H9 (cell line): Measurements from ENCODE around the gene FRMD1. TPM values are rescaled to one million over a fixed set of nuclear protein-coding genes. Genes with fewer than 3 reads are reported as not detected.

ENCODE experiments used
- DNase-seq: peaks from one replicate; pipeline ENCODE4 v3.0.0-alpha.2; 2017
- H2AFZ ChIP-seq: one replicate; pipeline ENCODE4 v1.6.1; 2013; ENCODE audit warnings: mild to moderate bottlenecking, low read length, control low read depth, moderate library complexity
- H2AK5ac ChIP-seq: 2 replicates; pipeline ENCODE4 v1.6.1; 2013; ENCODE audit warnings: low read length, control low read depth, mixed read lengths; ENCODE audit not compliant: insufficient read length
- H2BK120ac ChIP-seq: one replicate; pipeline ENCODE4 v1.6.1; 2013; ENCODE audit warnings: low read depth, mild to moderate bottlenecking, low read length, control low read depth, inconsistent platforms; ENCODE audit not compliant: poor library complexity, severe bottlenecking
- H2BK12ac ChIP-seq: 2 replicates; pipeline ENCODE4 v1.6.1; 2013; ENCODE audit warnings: low read length, control low read depth, mixed read lengths, low read depth; ENCODE audit not compliant: insufficient read length
- H2BK15ac ChIP-seq: 2 replicates; pipeline ENCODE4 v1.6.1; 2013; ENCODE audit warnings: low read depth, low read length, control low read depth
- H2BK20ac ChIP-seq: one replicate; pipeline ENCODE4 v1.6.1; 2013; ENCODE audit warnings: low read depth, mild to moderate bottlenecking, low read length, control low read depth, inconsistent platforms; ENCODE audit not compliant: poor library complexity, severe bottlenecking
- H2BK5ac ChIP-seq: 2 replicates; pipeline ENCODE4 v1.6.1; 2013; ENCODE audit warnings: low read length, control low read depth, mixed read lengths; ENCODE audit not compliant: insufficient read length
- H3K14ac ChIP-seq: 2 replicates; pipeline ENCODE4 v1.6.1; 2013; ENCODE audit warnings: low read length, control low read depth; ENCODE audit not compliant: insufficient read depth
- H3K18ac ChIP-seq: 2 replicates; pipeline ENCODE4 v1.6.1; 2013; ENCODE audit warnings: low read depth, mild to moderate bottlenecking, mixed read lengths, low read length, control low read depth; ENCODE audit not compliant: insufficient read length
- H3K23ac ChIP-seq: 2 replicates; pipeline ENCODE4 v1.6.1; 2013; ENCODE audit warnings: low read length, control low read depth, mixed read lengths, low read depth; ENCODE audit not compliant: insufficient read length
- H3K23me2 ChIP-seq: 2 replicates; pipeline ENCODE4 v1.6.1; 2013; ENCODE audit warnings: low read depth, mild to moderate bottlenecking, mixed read lengths, low read length, control low read depth; ENCODE audit not compliant: insufficient read length, poor library complexity, severe bottlenecking
- H3K27ac ChIP-seq: 2 replicates; pipeline ENCODE4 v1.5.1; 2013; ENCODE audit warnings: low read length, control low read depth, mixed read lengths, low read depth; ENCODE audit not compliant: insufficient read length
- H3K27me3 ChIP-seq: 2 replicates; pipeline ENCODE4 v1.6.1; 2013; ENCODE audit warnings: low read length, control low read depth, inconsistent platforms; ENCODE audit not compliant: insufficient read depth
- H3K4ac ChIP-seq: 2 replicates; pipeline ENCODE4 v1.6.1; 2013; ENCODE audit warnings: low read depth, mild to moderate bottlenecking, control low read depth, inconsistent platforms, low read length, moderate library complexity
- H3K4me1 ChIP-seq: 2 replicates; pipeline ENCODE4 v1.6.1; 2013; ENCODE audit warnings: low read length, control low read depth, inconsistent platforms; ENCODE audit not compliant: insufficient read depth
- H3K4me2 ChIP-seq: 2 replicates; pipeline ENCODE4 v1.6.1; 2013; ENCODE audit warnings: low read length, control low read depth, mixed read lengths; ENCODE audit not compliant: insufficient read length, insufficient read depth
- H3K56ac ChIP-seq: 2 replicates; pipeline ENCODE4 v1.6.1; 2013; ENCODE audit warnings: low read depth, mild to moderate bottlenecking, mixed read lengths, low read length, control low read depth; ENCODE audit not compliant: insufficient read length
- H3K79me1 ChIP-seq: 2 replicates; pipeline ENCODE4 v1.6.1; 2013; ENCODE audit warnings: low read depth, mild to moderate bottlenecking, moderate library complexity, low read length, control low read depth, inconsistent platforms; ENCODE audit not compliant: insufficient read depth, poor library complexity, severe bottlenecking
- H3K79me2 ChIP-seq: 2 replicates; pipeline ENCODE4 v1.6.1; 2013; ENCODE audit warnings: low read length, control low read depth, inconsistent platforms; ENCODE audit not compliant: insufficient read depth
- H3K9ac ChIP-seq: 2 replicates; pipeline ENCODE4 v1.6.1; 2013; ENCODE audit warnings: low read length, control low read depth, mixed read lengths; ENCODE audit not compliant: insufficient read length; ENCODE audit errors: extremely low read depth
- H3K9me3 ChIP-seq: one replicate; pipeline ENCODE4 v1.6.1; 2013; ENCODE audit warnings: low read depth, low read length, inconsistent platforms; ENCODE audit not compliant: control insufficient read depth
- H3T11ph ChIP-seq: one replicate; pipeline ENCODE4 v1.6.1; 2013; ENCODE audit warnings: mild to moderate bottlenecking, low read length, control low read depth, inconsistent platforms
- H4K20me1 ChIP-seq: one replicate; pipeline ENCODE4 v1.6.1; 2013; ENCODE audit not compliant: control insufficient read depth, insufficient read length, insufficient read depth
- H4K5ac ChIP-seq: 2 replicates; pipeline ENCODE4 v1.6.1; 2013; ENCODE audit warnings: low read depth, mild to moderate bottlenecking, mixed read lengths, low read length, control low read depth; ENCODE audit not compliant: insufficient read length
- H4K8ac ChIP-seq: replicated peaks from 2 replicates; pipeline ENCODE4 v1.6.1; 2013; ENCODE audit warnings: low read length, control low read depth, mixed read lengths, low read depth; ENCODE audit not compliant: insufficient read length
- H4K91ac ChIP-seq: 2 replicates; pipeline ENCODE4 v1.6.1; 2013; ENCODE audit warnings: low read depth, mild to moderate bottlenecking, moderate library complexity, mixed read lengths, low read length, control low read depth; ENCODE audit not compliant: insufficient read length
- H3K27ac Mint-ChIP-seq, 3 experiments: 2 replicates in 2 of 3; 3 replicates in 1 of 3; pipeline ENCODE4 v1.8.0; 2020 to 2021; ENCODE audit warnings: mixed read lengths in 3 of 3, mild to moderate bottlenecking in 1 of 3, moderate library complexity in 1 of 3
- H3K27me3 Mint-ChIP-seq: 2 replicates; pipeline ENCODE4 v1.8.0; 2021; ENCODE audit warnings: low read depth, mild to moderate bottlenecking, moderate library complexity, mixed read lengths
- H3K36me3 Mint-ChIP-seq, 3 experiments: 2 replicates in 2 of 3; 3 replicates in 1 of 3; pipeline ENCODE4 v1.8.0; 2020 to 2021; ENCODE audit warnings: low read depth in 3 of 3, mixed read lengths in 3 of 3; ENCODE audit not compliant: insufficient read depth in 1 of 3
- H3K4me1 Mint-ChIP-seq, 2 experiments: 2 replicates each; pipeline ENCODE4 v1.8.0; 2020; ENCODE audit warnings: mixed read lengths in 2 of 2
- H3K4me3 Mint-ChIP-seq, 2 experiments: 2 replicates in 1 of 2; 3 replicates in 1 of 2; pipeline ENCODE4 v1.8.0; 2020 to 2021; ENCODE audit warnings: mild to moderate bottlenecking in 2 of 2, mixed read lengths in 2 of 2, moderate library complexity in 1 of 2
- H3K9me3 Mint-ChIP-seq, 2 experiments: 2 replicates in 1 of 2; 3 replicates in 1 of 2; pipeline ENCODE4 v1.8.0; 2020; ENCODE audit warnings: mild to moderate bottlenecking in 2 of 2, mixed read lengths in 2 of 2, moderate library complexity in 1 of 2
- CTCF ChIP-seq: fragments of 200-600 bp; sonication (generic); conservative IDR thresholded peaks from 3 replicates; pipeline ENCODE4 v1.8.0; 2021; ENCODE audit warnings: antibody characterized with exemption, mild to moderate bottlenecking
- WGBS: extraction: QIAGEN DNeasy Blood & Tissue Kit; methylation state at CpG from one replicate; pipeline ENCODE4 v1.1.7; 2013; ENCODE audit warnings: missing lambda C conversion rate, low lambda C conversion rate, mixed read lengths; ENCODE audit not compliant: insufficient read length; ENCODE audit errors: extremely low coverage; 5-methylcytosine and 5-hydroxymethylcytosine counted together
- total RNA-seq: library from RNA; stranded (reverse); gene quantifications from 2 replicates; pipeline ENCODE4 v1.2.1, GENCODE V29; 2021

The FRMD1 gene
- total RNA-seq, 1 experiment from 2014 or later: not detected

GRCh38 chr6:168032005-168032760 is 46.8 kb downstream of the FRMD1 start:
- H3K36me3 Mint-ChIP-seq: peaks cover under 1 to 1% (median 1%) of the 10 kb centered on the region in 3 experiments; a peak in 4 of 7 replicates
- H2BK5ac ChIP-seq: no peak overlapping the region
- H2BK15ac ChIP-seq: no peak overlapping the region
- no peak overlapping the region for H3K4ac ChIP-seq
- no peak overlapping the region for H2AK5ac ChIP-seq
- H2BK120ac ChIP-seq: no peak overlapping the region
- H3K9me3 Mint-ChIP-seq: peaks cover 12 to 14% of the 10 kb centered on the region in 2 experiments
- H3K56ac ChIP-seq: no peak overlapping the region
- peaks cover 42 to 45% of the 10 kb centered on the region in 2 experiments for H3K4me1 Mint-ChIP-seq
- no peak overlapping the region for H3K18ac ChIP-seq
- H3K27ac ChIP-seq: no peak overlapping the region
- no peaks in the 10 kb centered on the region for H3K79me1 ChIP-seq
- no peak overlapping the region for H2BK20ac ChIP-seq
- no peaks in the 10 kb centered on the region for H4K20me1 ChIP-seq
- H3K4me1 ChIP-seq: peaks cover 4% of the 10 kb centered on the region; the same call in 1 of the 2 replicates
- no peak overlapping the region for H3K23ac ChIP-seq
- H3K4me3 Mint-ChIP-seq: no peak overlapping the region
- no peak overlapping the region for H4K5ac ChIP-seq
- H3K9me3 ChIP-seq: no peaks in the 10 kb centered on the region
- no peak overlapping the region for H3K14ac ChIP-seq
- no peak overlapping the region for H4K8ac ChIP-seq
- H3K79me2 ChIP-seq: no peaks in the 10 kb centered on the region
- peaks cover 3% of the 10 kb centered on the region for H3K23me2 ChIP-seq
- no peak overlapping the region for H3T11ph ChIP-seq
- no peak overlapping the region; a peak in 3 of 7 replicates for H3K27ac Mint-ChIP-seq
- no peak overlapping the region for H3K9ac ChIP-seq
- H3K27me3 ChIP-seq: no peaks in the 10 kb centered on the region
- peaks cover 15% of the 10 kb centered on the region for H3K27me3 Mint-ChIP-seq
- no peak overlapping the region for H3K4me2 ChIP-seq
- DNase-seq: no peak
- H2BK12ac ChIP-seq: no peak overlapping the region
- H4K91ac ChIP-seq: no peak overlapping the region
- no peak; the same call in 2 of the 3 replicates for TF ChIP-seq CTCF
- no CpG with 5 or more reads among the region's 12 CpGs for WGBS
- no peak overlapping the region for H2AFZ ChIP-seq
